ENCODE results near the gene PTPRD.

DNA sequence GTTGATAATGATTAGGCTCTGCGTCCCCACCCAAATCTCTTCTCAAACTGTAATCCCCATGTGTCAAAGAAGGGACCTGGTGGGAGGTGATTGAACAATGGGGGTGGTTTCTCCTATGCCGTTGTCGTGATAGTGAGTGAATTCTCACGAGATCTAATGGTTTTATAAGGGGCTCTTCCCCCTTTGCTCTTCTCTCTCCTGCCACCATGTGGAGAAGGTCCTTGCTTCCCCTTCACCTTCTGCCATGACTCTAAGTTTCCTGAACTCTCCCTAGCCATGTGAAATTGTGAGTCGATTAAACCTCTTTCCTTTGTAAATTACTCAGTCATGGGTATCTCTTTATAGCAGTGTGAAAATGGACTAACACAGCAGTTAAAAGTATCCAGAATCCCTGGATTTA is 2098.0 kb downstream of the PTPRD start:
- TF ChIP-seq, protein P1, sequence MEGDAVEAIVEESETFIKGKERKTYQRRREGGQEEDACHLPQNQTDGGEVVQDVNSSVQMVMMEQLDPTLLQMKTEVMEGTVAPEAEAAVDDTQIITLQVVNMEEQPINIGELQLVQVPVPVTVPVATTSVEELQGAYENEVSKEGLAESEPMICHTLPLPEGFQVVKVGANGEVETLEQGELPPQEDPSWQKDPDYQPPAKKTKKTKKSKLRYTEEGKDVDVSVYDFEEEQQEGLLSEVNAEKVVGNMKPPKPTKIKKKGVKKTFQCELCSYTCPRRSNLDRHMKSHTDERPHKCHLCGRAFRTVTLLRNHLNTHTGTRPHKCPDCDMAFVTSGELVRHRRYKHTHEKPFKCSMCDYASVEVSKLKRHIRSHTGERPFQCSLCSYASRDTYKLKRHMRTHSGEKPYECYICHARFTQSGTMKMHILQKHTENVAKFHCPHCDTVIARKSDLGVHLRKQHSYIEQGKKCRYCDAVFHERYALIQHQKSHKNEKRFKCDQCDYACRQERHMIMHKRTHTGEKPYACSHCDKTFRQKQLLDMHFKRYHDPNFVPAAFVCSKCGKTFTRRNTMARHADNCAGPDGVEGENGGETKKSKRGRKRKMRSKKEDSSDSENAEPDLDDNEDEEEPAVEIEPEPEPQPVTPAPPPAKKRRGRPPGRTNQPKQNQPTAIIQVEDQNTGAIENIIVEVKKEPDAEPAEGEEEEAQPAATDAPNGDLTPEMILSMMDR (IDR thresholded peaks at IDR 0.05) = no peak
- TF ChIP-seq POLR2A (IDR thresholded peaks at IDR 0.05) = no peak

All from thyroid gland (tissue), 4 donors.